Activated CD8-positive, alpha-beta memory T cell treated with anti-CD3 and anti-CD28 coated beads, Interleukin-2, amount 50 U/mL, for 1 hour (primary cell): ENCODE measurements around the gene OR51I1.

Source experiments
- DNase-seq: peaks from one replicate; pipeline ENCODE4 v3.0.0-alpha.2; 2020; ENCODE audit errors: extremely low read depth

The OR51I1 gene, protein sequence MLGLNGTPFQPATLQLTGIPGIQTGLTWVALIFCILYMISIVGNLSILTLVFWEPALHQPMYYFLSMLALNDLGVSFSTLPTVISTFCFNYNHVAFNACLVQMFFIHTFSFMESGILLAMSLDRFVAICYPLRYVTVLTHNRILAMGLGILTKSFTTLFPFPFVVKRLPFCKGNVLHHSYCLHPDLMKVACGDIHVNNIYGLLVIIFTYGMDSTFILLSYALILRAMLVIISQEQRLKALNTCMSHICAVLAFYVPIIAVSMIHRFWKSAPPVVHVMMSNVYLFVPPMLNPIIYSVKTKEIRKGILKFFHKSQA

DNA sequence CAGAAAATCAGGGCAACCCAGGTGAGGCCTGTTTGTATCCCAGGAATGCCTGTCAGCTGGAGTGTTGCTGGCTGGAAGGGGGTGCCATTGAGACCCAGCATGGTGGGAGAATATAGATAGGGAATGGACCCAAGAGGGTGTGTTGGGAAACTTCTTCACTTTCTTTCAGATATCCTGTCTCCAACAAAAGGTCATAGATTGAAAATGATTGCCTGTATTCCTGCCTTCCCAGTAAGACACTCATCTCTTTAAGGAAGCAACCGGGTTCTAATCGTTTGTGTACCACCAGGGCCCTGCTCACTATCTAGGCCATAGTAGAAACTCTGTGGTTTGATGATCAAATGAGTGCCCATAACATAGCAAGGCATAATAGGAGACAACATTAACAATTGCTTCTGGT is at the start of gene OR51I1:
TSS of gene OR51I1 (minus strand) at position 101 of the 400 bp plus-strand sequence. CDS start at position 101, 0 bp downstream.
- DNase-seq = no peak

DNA sequence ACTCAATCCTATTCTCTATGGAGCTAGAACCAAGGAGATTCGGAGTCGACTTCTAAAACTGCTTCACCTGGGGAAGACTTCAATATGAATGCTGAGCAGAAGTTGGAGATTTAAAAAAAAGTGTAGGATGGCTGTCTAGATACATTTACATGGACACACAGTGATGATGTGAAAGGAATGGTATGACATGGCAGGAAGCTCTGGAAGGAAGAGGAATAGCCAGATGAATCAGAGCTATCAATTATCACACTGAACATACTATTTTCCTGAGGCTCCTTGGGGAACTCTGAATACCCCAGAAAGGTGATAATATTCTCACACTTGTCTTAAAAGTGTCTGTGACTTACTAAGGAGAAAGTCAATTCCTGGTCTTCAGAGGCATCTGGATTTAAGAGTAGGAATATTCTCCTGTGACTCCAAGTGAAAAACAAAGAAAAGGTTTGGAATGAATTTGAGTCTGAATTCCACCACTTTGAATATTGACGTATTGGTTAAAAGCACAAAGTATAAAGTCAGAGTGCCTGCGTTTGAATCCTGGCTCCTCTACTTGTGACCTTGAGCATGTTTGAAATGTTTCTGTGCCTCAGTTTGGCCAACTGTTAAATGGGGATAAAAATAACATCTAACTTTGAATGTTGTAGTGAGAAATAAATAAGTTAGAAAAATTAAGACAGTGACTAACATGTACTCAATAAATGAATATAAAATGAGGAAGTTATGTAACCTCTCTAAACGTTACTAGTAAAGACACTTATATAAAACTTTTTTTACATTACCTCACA is 48.5 kb upstream of the OR51I1 start:
- no peak for DNase-seq

DNA sequence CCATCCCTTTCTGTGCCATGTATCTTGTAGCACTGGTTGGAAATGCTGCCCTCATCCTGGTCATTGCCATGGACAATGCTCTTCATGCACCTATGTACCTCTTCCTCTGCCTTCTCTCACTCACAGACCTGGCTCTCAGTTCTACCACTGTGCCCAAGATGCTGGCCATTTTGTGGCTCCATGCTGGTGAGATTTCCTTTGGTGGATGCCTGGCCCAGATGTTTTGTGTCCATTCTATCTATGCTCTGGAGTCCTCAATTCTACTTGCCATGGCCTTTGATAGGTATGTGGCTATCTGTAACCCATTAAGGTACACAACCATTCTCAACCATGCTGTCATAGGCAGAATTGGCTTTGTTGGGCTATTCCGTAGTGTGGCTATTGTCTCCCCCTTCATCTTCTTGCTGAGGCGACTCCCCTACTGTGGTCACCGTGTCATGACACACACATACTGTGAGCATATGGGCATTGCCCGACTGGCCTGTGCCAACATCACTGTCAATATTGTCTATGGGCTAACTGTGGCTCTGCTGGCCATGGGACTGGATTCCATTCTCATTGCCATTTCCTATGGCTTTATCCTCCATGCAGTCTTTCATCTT is 47.6 kb upstream of the OR51I1 start:
- DNase-seq = no peak

DNA sequence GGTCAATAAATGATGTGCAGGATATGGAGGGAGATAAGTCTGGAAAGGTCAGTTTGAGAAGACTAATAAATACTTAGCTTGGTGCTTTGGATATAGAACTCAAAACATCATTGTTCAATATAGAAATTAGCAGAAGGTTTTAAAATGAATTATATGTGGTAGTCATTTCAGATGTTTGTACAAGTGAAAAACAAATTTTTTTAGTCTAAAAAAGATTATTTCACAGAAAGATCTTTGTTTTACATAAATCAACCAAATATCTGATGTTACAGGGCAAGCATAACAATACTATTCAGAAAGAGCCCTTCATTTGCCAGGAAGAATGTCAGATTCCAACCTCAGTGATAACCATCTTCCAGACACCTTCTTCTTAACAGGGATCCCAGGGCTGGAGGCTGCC is 47.1 kb upstream of the OR51I1 start, which contains the start of gene OR52D1:
TSS of gene OR52D1 (plus strand) at position 301 of the 400 bp plus-strand sequence. CDS start at position 323, 22 bp downstream.
- no peak for DNase-seq

DNA sequence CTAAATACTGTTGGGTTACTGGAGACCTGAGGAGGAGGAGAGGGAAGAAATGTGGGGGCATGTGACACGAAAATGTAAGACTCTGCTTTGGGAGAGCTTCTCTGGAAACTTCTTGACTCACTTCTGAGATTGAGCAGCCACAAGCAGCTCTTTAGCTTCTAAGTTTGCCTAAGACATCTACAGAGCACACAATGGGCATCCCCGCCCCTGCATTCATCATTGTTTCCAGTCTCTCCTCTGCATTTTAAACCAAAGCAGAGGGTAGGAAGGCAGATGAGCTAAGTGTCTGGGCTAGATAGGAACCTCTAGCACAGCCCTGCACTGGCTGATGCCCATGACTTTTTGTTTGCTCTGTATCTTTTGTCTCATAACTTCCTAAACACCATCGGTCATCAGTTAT is 45.1 kb upstream of the OR51I1 start:
- no peak for DNase-seq

DNA sequence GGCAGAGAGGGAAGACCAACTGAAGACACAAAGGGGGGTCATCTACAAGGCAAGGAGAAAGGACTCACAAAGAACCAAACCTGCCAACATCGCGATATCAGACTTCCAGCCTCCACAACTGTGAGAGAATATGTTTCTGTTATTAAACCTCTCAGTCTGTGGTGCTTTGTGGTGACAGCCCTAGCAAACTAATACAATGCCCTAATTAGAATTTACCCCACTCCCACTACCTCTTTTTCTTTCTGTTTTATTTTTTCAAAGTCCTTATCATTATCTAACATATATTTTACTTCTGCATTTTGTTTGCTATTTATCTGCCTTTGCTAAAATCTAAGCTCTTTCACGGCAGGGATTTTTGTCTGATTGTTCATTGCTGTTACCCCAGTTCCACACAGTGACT is 44.7 kb upstream of the OR51I1 start:
- DNase-seq = no peak

DNA sequence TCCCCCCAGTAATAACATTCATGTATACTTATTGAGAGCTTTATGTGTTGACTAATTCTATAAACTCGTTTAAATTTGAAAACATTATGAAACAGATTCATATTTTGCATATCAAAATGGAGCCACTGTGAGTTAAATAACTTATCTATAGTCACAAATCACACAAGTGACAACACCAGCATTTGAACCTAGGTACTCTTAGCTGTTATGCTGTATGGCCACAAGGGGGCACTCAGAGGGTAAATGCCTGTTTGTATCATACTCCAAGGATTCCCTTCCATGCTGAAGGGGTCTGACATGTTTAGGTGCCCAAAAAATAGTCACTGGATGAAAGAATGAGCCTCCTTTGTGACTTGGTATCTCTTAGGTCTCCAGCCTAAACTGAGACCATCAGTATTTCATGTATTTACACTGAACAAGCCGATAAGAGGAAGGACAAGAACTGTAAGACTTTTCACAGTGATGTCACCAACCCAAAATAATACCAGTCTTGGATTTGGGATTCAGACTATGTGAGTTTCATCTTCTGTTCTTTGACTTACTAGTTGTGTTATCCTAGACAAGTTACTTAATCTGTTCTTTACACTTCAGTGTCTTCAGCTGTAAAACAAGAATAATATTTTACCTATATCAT is 35.0 kb upstream of the OR51I1 start:
- DNase-seq = no peak

DNA sequence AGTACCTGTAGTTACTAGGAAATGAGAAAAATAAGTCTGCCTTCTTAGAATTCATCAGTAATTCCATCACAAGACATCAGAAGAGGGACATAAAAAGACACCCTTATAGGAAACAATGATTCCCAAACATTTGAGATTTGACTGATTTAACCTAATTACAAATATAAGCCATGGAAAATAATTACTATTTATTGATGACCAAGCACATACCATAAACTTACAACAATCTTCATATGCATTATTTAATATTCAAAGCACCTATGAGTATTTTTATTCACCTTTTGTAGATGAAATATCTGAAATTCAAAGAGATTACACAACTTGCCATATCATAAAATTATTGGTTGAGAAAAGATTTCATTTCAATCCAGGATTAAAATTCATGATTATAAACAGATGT is 32.6 kb upstream of the OR51I1 start:
- DNase-seq = no peak

DNA sequence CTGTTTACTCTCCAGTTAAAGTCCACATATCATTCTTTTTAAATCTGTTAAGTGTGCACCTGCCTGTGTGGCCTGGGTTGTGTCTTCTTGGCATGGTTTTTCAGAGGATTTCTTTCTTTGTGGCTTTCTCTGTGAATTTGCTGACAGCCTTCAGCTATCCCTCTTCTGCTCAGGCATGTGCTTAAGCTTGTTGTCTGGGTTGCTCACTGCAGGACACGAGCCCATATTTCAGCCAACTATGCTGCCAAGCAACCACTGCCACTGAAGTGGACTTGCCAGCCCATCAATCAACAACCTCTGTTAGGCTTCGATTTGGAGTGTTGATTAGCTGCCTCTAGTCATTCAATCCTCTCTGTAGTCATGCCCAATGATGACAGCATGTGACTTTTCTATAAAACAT is 26.2 kb upstream of the OR51I1 start:
- DNase-seq = no peak

DNA sequence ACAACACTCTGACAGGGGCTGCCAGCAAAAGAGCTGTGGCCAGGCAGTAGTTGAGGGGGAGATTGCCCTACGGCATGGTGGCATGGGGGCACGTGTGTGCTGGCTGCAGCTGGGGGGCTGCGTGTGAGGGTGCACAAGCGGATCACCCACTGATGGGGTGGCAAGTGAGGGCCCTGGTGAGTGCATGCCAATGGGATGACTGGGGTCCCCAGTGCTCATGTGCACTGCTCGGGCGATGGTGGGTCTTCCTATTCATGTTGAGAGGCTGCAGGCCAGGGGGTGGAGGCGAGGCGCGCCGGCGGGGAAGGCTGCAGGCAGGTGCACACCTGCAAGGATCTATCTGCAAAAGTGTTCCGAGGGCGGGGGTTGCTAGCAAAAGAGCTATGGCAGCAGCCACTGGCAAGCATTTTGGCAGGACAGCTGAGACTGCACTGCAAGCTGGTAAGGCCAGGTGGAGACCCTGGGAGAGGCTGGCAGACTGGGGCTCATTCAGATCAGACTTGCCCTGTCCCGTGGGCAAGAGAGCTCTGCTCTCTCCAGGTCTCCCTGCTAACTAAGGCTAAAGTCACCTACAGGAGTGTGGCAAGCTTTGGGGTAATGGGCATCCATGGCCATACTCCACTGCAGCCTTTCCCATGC is 19.8 kb upstream of the OR51I1 start:
- no peak for DNase-seq

DNA sequence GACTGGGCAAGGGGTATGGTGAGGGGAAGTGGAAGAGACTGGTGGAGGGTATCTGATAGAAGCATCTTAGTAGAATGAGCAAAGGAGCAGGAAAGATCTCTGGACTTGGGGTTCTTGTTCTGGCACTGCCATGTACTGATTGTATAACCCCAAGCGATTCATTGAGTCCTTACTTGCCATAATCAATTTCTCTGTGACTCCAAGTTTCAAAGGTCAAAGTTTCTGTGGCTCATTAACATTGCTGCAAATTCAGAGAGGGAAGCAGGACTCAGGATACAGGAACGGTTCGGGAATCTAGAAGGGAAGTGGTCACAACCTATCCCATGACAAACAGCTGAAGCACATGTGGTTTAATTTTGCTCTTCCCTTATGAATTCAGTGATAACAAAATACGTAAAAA is 8.1 kb upstream of the OR51I1 start:
- no peak for DNase-seq

DNA sequence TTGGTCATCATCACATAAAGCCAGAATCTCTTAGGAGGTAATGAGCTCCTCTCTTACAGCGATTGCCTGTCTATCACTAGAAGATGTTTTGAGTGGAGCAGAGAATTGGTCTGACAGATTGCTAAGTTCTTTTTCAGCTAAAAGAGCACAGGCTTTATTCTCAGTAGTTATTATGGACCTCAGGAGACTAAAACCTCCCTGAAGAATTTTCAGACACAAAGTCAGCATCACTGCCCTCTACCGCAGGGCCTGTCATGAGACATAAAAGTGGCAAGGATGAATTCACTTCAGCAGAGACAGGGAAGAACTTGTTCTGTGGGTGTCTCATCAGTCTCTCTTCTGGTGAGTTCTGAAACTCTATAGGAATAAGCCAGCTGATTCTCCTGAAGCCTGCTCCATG is 7.7 kb upstream of the OR51I1 start, which contains the start of gene OR51I2:
TSS of gene OR51I2 (plus strand) at position 301 of the 400 bp plus-strand sequence. CDS start 4,166 bp downstream, outside the sequence.
- no peak for DNase-seq

DNA sequence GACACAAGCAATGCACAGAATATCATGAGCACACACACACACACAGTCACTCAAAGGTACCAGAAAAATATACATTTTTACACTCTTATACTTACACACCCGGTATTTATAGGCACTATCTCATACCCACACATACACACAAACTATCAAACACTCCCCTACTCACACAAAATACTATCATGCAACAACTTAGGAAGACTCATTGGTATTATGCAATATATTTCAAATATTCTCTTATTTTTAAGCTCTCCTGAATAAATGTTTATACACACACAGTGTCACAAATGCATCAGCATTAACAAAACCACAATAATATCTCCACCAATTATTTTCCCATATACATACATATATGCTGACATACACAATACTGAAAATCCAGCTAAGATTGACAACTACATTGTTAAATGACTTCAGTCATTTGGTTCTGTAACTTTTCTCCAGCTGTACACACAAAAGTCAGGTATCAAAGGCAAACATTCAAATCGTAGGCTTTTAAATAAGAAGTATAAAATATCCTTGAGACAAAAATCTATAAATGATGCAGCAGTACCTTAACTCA is 2.6 kb upstream of the OR51I1 start:
- DNase-seq = no peak

DNA sequence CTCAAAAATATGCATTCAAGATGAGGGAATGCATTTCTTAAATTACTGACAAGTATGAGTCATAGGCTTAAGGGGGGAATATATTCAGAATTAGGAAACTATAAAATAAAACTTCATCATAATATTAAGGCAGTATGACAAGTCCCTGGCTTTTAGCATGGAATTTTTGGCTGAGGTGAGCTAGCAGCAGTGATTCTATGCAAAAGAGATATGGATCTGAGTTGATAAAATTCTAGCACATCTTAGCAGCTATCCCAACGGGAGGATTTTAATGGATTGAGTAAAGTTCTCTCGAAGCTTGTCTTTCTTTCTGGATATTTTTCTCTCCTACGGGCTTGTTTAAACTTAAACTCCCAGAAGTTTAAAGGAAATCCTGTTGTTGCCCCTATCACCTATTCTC is 18.2 kb downstream of the OR51I1 start:
- no peak for DNase-seq

DNA sequence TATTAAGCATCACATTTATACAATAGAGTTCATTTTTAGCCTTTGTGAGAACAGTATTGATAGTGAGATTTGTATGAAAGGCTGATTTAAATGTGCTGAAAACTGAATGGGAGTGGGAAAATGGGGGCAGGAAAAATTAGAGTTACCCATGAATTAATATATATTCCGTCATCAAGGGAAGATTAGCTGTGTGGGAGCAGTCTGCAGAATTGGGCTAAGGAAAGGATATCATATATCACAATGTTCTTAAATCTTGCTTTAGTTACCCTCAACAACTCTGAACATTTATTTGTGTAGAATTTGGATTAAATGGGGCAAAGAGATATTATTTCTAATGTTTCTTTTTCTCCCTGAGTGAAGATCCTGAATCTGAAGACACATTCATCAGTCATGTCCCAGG is 19.5 kb downstream of the OR51I1 start, which contains the start of gene OR51Q1:
TSS of gene OR51Q1 (plus strand) at position 301 of the 400 bp plus-strand sequence. CDS start at position 391, 90 bp downstream.
- no peak for DNase-seq

DNA sequence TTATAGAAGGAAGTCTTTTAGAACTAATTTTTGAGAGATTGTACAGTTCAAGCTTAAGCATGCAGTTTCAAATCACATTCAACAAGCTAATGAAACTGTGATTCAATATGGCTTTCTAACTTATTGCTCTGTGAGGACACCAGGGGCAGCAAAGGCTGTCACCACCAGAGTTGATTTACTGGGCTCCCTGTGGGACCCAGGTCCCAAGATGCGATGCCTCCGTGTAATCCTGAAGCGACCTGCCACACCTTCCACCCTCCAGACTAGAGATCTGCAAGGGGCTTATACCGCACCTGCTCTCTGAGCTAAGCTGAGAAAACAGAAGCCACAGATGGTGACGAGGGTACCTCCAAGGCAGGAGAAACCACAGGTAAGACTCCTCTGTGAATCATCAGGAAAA is 20.3 kb downstream of the OR51I1 start:
- DNase-seq = no peak

DNA sequence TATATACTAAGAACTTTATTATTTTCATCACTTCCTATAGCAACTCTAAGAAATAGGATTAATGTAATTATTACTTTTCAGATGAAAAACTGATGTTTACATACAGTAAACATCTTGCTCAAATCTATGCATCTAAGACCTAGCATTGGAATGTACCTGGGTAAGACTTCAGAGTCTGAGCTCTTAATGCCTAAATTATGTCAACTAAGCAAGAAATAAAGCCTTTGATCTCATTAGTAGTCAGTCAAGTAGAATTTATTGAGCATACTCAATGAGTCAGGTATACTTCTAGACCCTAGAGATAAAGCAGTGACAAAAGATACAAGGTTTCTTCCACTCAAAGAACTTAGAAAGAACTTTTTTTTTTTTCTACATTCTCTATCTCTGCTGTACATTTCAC is 36.1 kb downstream of the OR51I1 start:
- no peak for DNase-seq

DNA sequence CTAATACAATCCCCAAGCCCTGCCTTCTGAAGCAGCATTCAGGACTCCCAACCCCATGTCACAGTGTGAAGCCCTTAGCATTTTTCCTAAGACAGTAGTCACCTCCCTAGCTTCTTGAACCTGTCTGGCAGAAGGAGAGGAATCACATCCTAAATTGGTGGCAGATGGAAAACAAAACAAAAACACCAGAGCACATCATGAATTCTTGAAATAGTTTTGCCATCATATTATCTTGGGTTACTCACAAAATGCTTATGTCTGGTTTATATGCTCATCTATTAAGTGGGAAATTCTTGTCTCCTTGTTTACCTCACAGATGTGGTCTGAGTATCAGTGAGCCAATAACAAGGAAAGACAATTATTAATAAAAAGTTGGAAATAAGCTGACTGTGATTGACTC is 42.4 kb downstream of the OR51I1 start:
- no peak for DNase-seq

DNA sequence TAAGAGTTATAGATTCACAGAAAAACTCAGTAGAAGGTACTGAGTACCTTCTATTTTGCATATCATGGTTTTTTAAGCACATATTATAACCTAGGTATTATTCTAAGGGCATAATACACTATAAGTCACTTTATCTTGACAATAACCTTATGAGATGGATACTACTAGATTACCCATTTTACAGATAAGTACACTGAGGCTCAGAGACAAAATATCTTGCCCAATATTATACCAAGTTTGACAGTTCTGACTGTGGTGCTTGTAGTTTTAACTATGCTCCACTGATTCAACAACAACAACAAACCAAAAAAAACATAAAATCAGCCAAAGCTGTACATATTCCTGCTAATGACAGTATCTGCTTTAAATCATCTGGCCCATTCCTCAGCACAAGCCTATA is 47.2 kb downstream of the OR51I1 start:
- DNase-seq = no peak
